Measurements from ENCODE around the gene PHACTR1.

DNA sequence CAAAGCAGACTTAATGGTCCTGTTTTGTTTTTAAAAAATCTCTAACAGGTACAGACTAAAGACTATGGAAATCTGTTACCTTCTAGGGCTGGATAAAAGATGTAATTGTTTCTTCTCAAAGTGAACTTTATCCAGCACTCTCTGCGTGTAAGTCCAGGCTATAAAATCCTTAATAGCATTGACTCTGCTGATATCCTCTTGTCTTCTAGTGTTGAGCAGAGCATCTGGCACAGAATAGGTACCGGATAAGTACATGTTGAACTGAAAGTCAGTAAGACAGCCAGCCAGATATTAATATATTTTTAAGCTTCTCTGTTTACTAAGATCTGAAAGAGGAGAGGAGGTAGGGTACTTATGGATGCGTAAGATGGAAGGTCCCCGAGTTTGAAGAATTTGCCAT is 349.5 kb downstream of the PHACTR1 start:
- TF ChIP-seq POLR2A (IDR thresholded peaks at IDR 0.05), result no peak
- TF ChIP-seq, protein P1, sequence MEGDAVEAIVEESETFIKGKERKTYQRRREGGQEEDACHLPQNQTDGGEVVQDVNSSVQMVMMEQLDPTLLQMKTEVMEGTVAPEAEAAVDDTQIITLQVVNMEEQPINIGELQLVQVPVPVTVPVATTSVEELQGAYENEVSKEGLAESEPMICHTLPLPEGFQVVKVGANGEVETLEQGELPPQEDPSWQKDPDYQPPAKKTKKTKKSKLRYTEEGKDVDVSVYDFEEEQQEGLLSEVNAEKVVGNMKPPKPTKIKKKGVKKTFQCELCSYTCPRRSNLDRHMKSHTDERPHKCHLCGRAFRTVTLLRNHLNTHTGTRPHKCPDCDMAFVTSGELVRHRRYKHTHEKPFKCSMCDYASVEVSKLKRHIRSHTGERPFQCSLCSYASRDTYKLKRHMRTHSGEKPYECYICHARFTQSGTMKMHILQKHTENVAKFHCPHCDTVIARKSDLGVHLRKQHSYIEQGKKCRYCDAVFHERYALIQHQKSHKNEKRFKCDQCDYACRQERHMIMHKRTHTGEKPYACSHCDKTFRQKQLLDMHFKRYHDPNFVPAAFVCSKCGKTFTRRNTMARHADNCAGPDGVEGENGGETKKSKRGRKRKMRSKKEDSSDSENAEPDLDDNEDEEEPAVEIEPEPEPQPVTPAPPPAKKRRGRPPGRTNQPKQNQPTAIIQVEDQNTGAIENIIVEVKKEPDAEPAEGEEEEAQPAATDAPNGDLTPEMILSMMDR (IDR thresholded peaks at IDR 0.05), result no peak
